KMS-11 (cell line): Measurements from ENCODE around the gene DENND1C.

Experiments used
- H2AFZ ChIP-seq: fragments of 200-600 bp; sonication (generic); 2 replicates; pipeline ENCODE4 v1.6.1; 2016; ENCODE audit warnings: antibody characterized with exemption, mixed run types, low read depth
- H3K27ac ChIP-seq: fragments of 200-600 bp; sonication (generic); 2 replicates; pipeline ENCODE4 v1.6.1; 2016; ENCODE audit warnings: mild to moderate bottlenecking, mixed run types
- H3K27me3 ChIP-seq: fragments of 200-600 bp; sonication (generic); 2 replicates; pipeline ENCODE4 v1.6.1; 2017; ENCODE audit warnings: mild to moderate bottlenecking, low read depth, mixed run types, moderate library complexity; ENCODE audit not compliant: insufficient read depth
- H3K36me3 ChIP-seq: fragments of 200-600 bp; sonication (generic); 2 replicates; pipeline ENCODE4 v1.6.1; 2017; ENCODE audit warnings: mild to moderate bottlenecking, mixed run types; ENCODE audit not compliant: insufficient read depth
- H3K4me1 ChIP-seq: fragments of 200-600 bp; sonication (generic); 2 replicates; pipeline ENCODE4 v1.6.1; 2016; ENCODE audit warnings: mild to moderate bottlenecking, low read depth, mixed run types; ENCODE audit not compliant: poor library complexity, severe bottlenecking
- H3K4me2 ChIP-seq: fragments of 200-600 bp; sonication (generic); 2 replicates; pipeline ENCODE4 v1.7.0; 2016; ENCODE audit warnings: mild to moderate bottlenecking, mixed run types
- H3K4me3 ChIP-seq: fragments of 200-600 bp; sonication (generic); IDR thresholded peaks from 2 replicates; pipeline ENCODE4 v1.6.1; 2017; ENCODE audit warnings: low read depth, low read length, mixed read lengths; ENCODE audit not compliant: insufficient read depth
- H3K79me2 ChIP-seq: fragments of 200-600 bp; sonication (generic); 2 replicates; pipeline ENCODE4 v1.6.1; 2016; ENCODE audit warnings: low read depth, mixed run types; ENCODE audit not compliant: insufficient read depth
- H3K9ac ChIP-seq: fragments of 200-600 bp; sonication (generic); 2 replicates; pipeline ENCODE4 v1.6.1; 2016; ENCODE audit warnings: mild to moderate bottlenecking, mixed run types
- H4K20me1 ChIP-seq: fragments of 200-600 bp; sonication (generic); 2 replicates; pipeline ENCODE4 v1.6.1; 2016; ENCODE audit warnings: mild to moderate bottlenecking, mixed run types; ENCODE audit not compliant: insufficient read depth
- TF ChIP-seq, protein P1 (sequence below): fragments of 200-600 bp; sonication (generic); conservative IDR thresholded peaks from 2 replicates; pipeline ENCODE4 v1.6.1; 2017; ENCODE audit warnings: low read depth, mild to moderate bottlenecking, antibody characterized with exemption, low read length, moderate library complexity, mixed read lengths

Gene DENND1C

DNA sequence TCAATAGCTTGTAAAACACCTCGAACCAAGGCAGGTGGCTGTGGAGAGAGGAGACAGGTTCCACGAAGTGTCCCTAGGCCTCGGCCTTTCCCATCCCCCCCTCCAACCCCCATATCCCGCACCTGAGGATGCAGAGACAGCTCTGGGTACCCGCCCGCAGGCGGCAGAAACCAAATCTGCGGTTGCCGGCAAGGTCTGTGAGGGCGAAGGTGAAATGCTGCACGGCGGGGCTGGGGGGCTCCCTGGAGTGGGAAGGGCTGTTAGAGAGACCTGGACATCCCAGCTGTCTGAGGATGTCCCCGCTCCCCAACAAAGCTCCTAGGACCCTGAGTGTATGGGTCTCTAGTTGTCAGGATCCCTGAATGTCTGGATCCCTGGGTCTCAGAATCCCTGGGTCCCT lies 2.8 kb downstream of the DENND1C start:
- no peak overlapping the region for H3K4me3 ChIP-seq
- TF ChIP-seq, protein P1, sequence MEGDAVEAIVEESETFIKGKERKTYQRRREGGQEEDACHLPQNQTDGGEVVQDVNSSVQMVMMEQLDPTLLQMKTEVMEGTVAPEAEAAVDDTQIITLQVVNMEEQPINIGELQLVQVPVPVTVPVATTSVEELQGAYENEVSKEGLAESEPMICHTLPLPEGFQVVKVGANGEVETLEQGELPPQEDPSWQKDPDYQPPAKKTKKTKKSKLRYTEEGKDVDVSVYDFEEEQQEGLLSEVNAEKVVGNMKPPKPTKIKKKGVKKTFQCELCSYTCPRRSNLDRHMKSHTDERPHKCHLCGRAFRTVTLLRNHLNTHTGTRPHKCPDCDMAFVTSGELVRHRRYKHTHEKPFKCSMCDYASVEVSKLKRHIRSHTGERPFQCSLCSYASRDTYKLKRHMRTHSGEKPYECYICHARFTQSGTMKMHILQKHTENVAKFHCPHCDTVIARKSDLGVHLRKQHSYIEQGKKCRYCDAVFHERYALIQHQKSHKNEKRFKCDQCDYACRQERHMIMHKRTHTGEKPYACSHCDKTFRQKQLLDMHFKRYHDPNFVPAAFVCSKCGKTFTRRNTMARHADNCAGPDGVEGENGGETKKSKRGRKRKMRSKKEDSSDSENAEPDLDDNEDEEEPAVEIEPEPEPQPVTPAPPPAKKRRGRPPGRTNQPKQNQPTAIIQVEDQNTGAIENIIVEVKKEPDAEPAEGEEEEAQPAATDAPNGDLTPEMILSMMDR: no peak
- H3K4me2 ChIP-seq: no peak overlapping the region
- no peaks in the 10 kb centered on the region for H3K79me2 ChIP-seq
- H3K36me3 ChIP-seq: no peaks in the 10 kb centered on the region
- H3K4me1 ChIP-seq: no peaks in the 10 kb centered on the region
- H3K27ac ChIP-seq: no peak overlapping the region
- no peaks in the 10 kb centered on the region for H4K20me1 ChIP-seq
- H3K27me3 ChIP-seq: no peaks in the 10 kb centered on the region
- H2AFZ ChIP-seq: no peak overlapping the region
- no peak overlapping the region for H3K9ac ChIP-seq

DNA sequence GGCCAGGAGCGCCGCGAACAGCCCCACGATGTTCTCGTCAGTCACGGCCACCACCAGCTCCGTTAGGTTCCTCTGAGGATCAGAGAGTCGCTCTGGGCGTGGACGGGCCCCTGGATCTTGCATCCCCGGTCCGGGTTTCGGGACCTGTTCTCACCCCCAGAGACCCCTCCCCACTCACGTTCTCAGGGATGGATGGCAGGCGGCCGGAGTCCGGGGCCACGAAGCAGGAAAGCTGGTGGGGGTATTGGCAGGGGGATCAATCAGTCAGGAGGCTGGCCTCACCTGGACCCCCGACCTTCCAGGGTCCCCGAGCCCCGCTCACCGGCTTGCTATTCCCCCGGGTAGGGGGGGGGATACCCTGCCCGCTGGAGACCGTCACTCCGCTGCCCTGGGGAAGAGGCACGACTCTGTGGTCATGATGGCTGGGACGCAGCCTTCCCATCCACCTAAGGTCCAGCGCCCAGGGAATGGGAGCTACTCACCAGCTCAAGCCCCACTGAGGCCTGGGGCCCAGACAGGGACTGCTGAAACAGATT lies 4.6 kb downstream of the DENND1C start:
- Histone ChIP-seq H3K79me2 (no peaks in the 10 kb centered on the region), H3K27me3 (no peaks in the 10 kb centered on the region), H3K4me2 (no peak overlapping the region), H3K36me3 (no peaks in the 10 kb centered on the region), H3K9ac (no peak overlapping the region), H3K4me3 (no peak overlapping the region), H3K27ac (no peak overlapping the region), H4K20me1 (no peaks in the 10 kb centered on the region), H2AFZ (no peak overlapping the region), H3K4me1 (no peaks in the 10 kb centered on the region)
- TF ChIP-seq, protein P1: no peak

DNA sequence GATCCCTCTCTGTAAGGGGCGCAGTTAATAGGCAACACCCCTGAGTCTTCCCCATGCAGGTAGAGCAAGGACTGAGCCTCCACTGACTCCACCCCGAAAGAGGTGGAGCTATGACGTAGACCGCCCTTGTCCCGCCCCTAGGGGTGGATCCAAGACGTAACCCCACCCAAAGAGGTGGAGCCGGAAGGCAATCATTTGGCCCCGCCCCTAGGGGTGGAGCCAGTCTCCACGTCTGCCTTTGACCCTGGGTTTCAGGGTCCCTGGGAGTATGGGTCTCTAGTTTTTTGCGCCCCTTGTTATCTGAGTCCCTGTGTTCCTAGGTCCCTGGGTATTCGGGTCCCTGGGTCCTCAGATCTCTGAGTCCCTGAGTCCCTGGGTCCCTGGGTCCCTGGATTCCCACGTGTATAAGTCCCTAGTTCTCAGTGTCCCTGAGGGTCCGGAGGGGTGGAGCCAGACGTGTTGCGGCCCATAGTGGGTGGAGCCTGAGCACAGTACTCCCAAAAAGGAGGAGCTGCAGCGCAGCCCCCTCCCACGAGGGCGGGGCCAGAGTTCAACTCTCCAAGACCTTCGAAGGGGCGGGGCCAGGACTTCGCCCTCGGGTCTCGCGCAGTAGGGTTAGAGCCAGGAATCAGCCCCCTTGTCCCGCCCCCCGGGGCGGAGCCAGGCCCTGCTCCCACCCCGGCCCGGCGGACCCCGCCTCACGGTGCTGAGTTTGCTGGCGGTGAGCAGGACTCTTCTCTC lies 5.3 kb downstream of the DENND1C start:
- TF ChIP-seq, protein P1: no peak
- Histone ChIP-seq H3K27me3 (no peaks in the 10 kb centered on the region), H3K4me1 (no peaks in the 10 kb centered on the region), H3K4me3 (no peak overlapping the region), H3K4me2 (no peak overlapping the region), H3K36me3 (no peaks in the 10 kb centered on the region), H3K27ac (no peak overlapping the region), H3K79me2 (no peaks in the 10 kb centered on the region), H3K9ac (no peak overlapping the region), H2AFZ (no peak overlapping the region; the same call in 1 of the 2 replicates), H4K20me1 (no peaks in the 10 kb centered on the region)

DNA sequence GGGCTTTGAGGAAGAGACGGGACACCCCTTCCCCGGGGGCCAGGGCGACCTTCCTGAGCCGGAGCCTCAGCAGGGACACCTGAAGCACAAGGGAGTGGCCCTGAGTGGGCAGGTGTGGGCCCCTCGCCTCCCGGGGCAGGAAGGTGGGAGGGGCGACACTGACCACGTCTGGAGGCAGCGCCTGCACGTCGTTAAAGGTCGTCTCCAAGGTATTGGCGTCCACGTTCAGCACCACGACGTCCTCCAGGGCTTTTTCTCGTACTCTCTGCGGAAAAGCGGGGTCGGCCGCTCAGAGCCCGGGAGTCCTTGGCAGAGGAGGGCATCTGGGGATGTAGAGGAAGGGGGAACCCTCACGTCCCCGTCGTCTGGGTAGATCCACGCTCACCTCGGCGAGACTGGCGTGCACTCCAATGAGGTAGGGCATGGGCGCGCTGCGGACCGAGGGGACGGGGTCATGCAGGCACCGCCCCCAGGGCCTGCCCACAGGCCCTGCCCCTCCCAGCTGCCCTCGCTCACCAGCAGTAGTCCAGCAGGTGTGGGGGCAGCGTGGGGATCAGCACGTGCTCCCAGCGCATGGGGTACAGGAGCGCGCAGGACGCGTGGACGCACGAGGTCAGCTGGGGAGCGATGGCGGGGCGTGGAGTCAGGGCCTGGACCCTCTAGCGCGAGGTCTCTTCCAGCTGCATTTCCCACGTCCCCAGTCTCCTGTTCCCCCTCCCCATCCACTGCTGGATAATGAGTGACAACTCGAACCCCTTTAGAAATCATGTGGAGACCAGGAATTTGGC lies 6.1 kb downstream of the DENND1C start:
- TF ChIP-seq, protein P1: no peak
- Histone ChIP-seq H3K27ac (no peak overlapping the region), H3K79me2 (no peaks in the 10 kb centered on the region), H3K36me3 (no peaks in the 10 kb centered on the region), H2AFZ (no peak overlapping the region), H3K4me1 (no peaks in the 10 kb centered on the region), H3K27me3 (no peaks in the 10 kb centered on the region), H3K4me2 (no peak overlapping the region), H4K20me1 (no peaks in the 10 kb centered on the region), H3K4me3 (no peak overlapping the region), H3K9ac (no peak overlapping the region)
